GM12872 (cell line): ENCODE results near the gene TSPAN11.

Source experiments
- CTCF ChIP-seq: IDR thresholded peaks from 3 replicates; pipeline ENCODE4 v1.5.1; 2011; ENCODE audit warnings: low read depth, mild to moderate bottlenecking, low read length, moderate library complexity; ENCODE audit not compliant: insufficient read depth

The TSPAN11 gene

GRCh38 chr12:30985814-30986452, 59.4 kb downstream of the TSPAN11 start:
- peak; percentile 85 for TF ChIP-seq CTCF

- no peak for TF ChIP-seq CTCF
Observed at GRCh38 chr12:30988086-30988485, 61.5 kb downstream of the TSPAN11 start.

- no peak for TF ChIP-seq CTCF
Observed at GRCh38 chr12:30988646-30989286, 62.2 kb downstream of the TSPAN11 start.

- TF ChIP-seq CTCF = peak; percentile 50; the same call in 2 of the 3 replicates
Observed at GRCh38 chr12:30989754-30990153, 63.2 kb downstream of the TSPAN11 start.

GRCh38 chr12:30990316-30990715, 63.8 kb downstream of the TSPAN11 start:
- TF ChIP-seq CTCF = no peak

- TF ChIP-seq CTCF = no peak
Observed at GRCh38 chr12:30990776-30991175, 64.2 kb downstream of the TSPAN11 start.

GRCh38 chr12:30991466-30991865, 64.9 kb downstream of the TSPAN11 start:
- TF ChIP-seq CTCF = no peak
